Loucy (cell line): ENCODE results near the gene ZNF644.
"Not testable (repeated sequence)": the region's sequence is repeated elsewhere in the genome, so short reads cannot be mapped to it uniquely, and the experiment has no call there.

Experiments used
- H2AFZ ChIP-seq: fragments of 200-600 bp; sonication (generic); 2 replicates; pipeline ENCODE4 v1.6.0; 2016; ENCODE audit warnings: antibody characterized with exemption, mild to moderate bottlenecking, low read length, moderate library complexity
- H3F3A ChIP-seq: fragments of 200-600 bp; 2 replicates; pipeline ENCODE4 v1.6.0; 2016; ENCODE audit warnings: antibody characterized with exemption, low read depth, mild to moderate bottlenecking
- H3K27me3 ChIP-seq: fragments of 200-600 bp; sonication (generic); 2 replicates; pipeline ENCODE4 v1.6.1; 2014; ENCODE audit warnings: low read length, mild to moderate bottlenecking; ENCODE audit not compliant: insufficient read depth, poor library complexity, severe bottlenecking
- H3K36me3 ChIP-seq: fragments of 200-600 bp; sonication (generic); 2 replicates; pipeline ENCODE4 v1.6.1; 2016; ENCODE audit warnings: low read length; ENCODE audit not compliant: insufficient read depth
- H3K4me1 ChIP-seq: fragments of 200-600 bp; sonication (generic); 2 replicates; pipeline ENCODE4 v1.5.1; 2014; ENCODE audit warnings: low read length, mild to moderate bottlenecking; ENCODE audit not compliant: insufficient read depth, poor library complexity, severe bottlenecking
- H3K4me2 ChIP-seq: fragments of 200-600 bp; sonication (generic); 2 replicates; pipeline ENCODE4 v1.6.0; 2014; ENCODE audit warnings: antibody characterized with exemption, low read length, low read depth, mild to moderate bottlenecking; ENCODE audit not compliant: poor library complexity, severe bottlenecking
- H3K4me3 ChIP-seq: fragments of 200-600 bp; sonication (generic); 2 replicates; pipeline ENCODE4 v1.5.1; 2014; ENCODE audit warnings: low read length, mild to moderate bottlenecking, mixed read lengths; ENCODE audit not compliant: poor library complexity, severe bottlenecking
- H3K79me2 ChIP-seq: fragments of 200-600 bp; sonication (generic); 2 replicates; pipeline ENCODE4 v1.6.1; 2014; ENCODE audit warnings: low read length; ENCODE audit not compliant: insufficient read depth
- H3K9ac ChIP-seq: fragments of 200-600 bp; sonication (generic); 2 replicates; pipeline ENCODE4 v1.6.0; 2014; ENCODE audit warnings: mild to moderate bottlenecking, low read depth, low read length, moderate library complexity; ENCODE audit not compliant: poor library complexity, severe bottlenecking
- H3K9me2 ChIP-seq: fragments of 200-600 bp; sonication (generic); replicated peaks from 2 replicates; pipeline ENCODE4 v1.6.1; 2016; ENCODE audit warnings: low read depth, low read length, mixed read lengths
- H3K9me3 ChIP-seq: fragments of 200-600 bp; sonication (generic); 2 replicates; pipeline ENCODE4 v1.6.1; 2014; ENCODE audit warnings: mild to moderate bottlenecking, antibody characterized with exemption, low read length, low read depth; ENCODE audit not compliant: insufficient read depth
- H4K20me1 ChIP-seq: fragments of 200-600 bp; sonication (generic); 2 replicates; pipeline ENCODE4 v1.6.0; 2014; ENCODE audit warnings: antibody characterized with exemption, low read length, mild to moderate bottlenecking; ENCODE audit not compliant: insufficient read depth, poor library complexity, severe bottlenecking
- EZH2phosphoT487 ChIP-seq: fragments of 200-600 bp; IDR thresholded peaks from 2 replicates; pipeline ENCODE4 v1.6.1; 2018; ENCODE audit warnings: antibody characterized with exemption, mild to moderate bottlenecking, moderate library complexity, borderline replicate concordance
- TF ChIP-seq, protein P1 (sequence below): fragments of 200-600 bp; sonication (generic); conservative IDR thresholded peaks from 2 replicates; pipeline ENCODE4 v1.5.1; 2014; ENCODE audit warnings: mild to moderate bottlenecking, antibody characterized with exemption, low read length

ZNF644 gene

DNA sequence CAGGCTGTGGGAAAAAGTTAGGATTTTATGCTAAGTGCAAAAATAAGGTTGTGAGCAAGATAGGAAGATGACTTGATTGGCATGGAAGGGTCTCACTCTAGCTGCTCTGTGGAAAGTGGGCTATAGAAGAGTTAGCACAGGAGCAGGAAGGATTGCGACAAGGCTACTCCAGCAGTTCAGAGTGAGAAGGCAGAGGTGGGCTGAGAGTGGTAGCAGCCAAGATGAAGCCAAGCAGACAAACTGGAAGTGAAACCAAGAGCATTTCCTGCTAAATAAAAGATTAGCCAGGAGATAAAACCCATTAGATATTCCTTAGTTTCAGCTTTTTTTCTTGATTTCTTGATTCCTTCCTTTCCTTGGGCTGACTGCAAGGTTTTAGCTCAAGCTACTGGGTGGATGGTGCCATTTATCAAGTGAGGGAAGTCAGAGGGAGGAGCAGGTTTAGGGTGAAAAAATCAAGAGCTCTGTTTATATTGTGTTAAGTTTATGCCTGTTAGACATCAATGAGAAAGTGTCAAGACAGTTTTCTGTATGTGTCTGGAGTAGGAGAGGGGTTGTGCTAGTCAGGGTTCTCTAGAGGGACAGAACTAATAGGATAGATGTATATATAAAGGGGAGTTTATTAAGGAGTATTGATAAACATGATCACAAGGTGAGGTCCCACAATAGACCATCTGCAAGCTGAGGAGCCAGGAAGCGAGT, 33.1 kb upstream of the ZNF644 start:
- H3K36me3 ChIP-seq: no peaks in the 10 kb centered on the region
- TF ChIP-seq, protein P1, sequence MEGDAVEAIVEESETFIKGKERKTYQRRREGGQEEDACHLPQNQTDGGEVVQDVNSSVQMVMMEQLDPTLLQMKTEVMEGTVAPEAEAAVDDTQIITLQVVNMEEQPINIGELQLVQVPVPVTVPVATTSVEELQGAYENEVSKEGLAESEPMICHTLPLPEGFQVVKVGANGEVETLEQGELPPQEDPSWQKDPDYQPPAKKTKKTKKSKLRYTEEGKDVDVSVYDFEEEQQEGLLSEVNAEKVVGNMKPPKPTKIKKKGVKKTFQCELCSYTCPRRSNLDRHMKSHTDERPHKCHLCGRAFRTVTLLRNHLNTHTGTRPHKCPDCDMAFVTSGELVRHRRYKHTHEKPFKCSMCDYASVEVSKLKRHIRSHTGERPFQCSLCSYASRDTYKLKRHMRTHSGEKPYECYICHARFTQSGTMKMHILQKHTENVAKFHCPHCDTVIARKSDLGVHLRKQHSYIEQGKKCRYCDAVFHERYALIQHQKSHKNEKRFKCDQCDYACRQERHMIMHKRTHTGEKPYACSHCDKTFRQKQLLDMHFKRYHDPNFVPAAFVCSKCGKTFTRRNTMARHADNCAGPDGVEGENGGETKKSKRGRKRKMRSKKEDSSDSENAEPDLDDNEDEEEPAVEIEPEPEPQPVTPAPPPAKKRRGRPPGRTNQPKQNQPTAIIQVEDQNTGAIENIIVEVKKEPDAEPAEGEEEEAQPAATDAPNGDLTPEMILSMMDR: no peak
- TF ChIP-seq EZH2phosphoT487: no peak
- no peak overlapping the region for H3K9ac ChIP-seq
- H3K9me2 ChIP-seq: no peaks in the 10 kb centered on the region
- no peaks in the 10 kb centered on the region for H3K9me3 ChIP-seq
- no peaks in the 10 kb centered on the region for H3K4me1 ChIP-seq
- no peaks in the 10 kb centered on the region for H3F3A ChIP-seq
- peak overlapping the region; percentile 6 for H3K4me3 ChIP-seq
- H3K27me3 ChIP-seq: no peaks in the 10 kb centered on the region
- H4K20me1 ChIP-seq: no peaks in the 10 kb centered on the region
- peak overlapping the region; percentile 69 for H2AFZ ChIP-seq
- no peaks in the 10 kb centered on the region for H3K79me2 ChIP-seq
- peak overlapping the region; percentile 44 for H3K4me2 ChIP-seq

DNA sequence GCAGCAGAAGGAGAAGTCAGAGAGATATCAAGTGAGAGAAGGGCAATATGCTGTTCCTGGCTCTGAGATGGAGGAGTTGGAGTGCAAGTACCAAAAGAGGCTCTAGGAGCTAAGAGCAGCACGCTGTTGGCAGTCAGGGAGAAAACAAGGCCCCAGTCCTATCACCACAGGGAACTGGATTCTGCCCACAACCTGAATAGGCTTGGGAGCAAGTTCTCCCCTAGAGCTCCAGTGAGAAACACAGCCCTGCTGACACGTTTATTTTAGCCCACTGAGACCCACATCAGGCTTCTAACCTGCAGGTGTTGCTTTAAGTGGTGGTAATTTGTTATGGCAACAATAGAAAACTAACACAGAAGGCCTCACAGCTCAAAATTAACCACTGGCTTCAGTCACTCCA, 31.8 kb upstream of the ZNF644 start:
- Histone ChIP-seq H2AFZ (no peak overlapping the region), H3K4me3 (no peak overlapping the region), H3K9ac (no peak overlapping the region), H4K20me1 (no peaks in the 10 kb centered on the region), H3K9me3 (no peaks in the 10 kb centered on the region), H3K4me1 (no peaks in the 10 kb centered on the region), H3F3A (no peaks in the 10 kb centered on the region), H3K9me2 (no peaks in the 10 kb centered on the region), H3K4me2 (no peak overlapping the region), H3K36me3 (no peaks in the 10 kb centered on the region), H3K27me3 (no peaks in the 10 kb centered on the region), H3K79me2 (no peaks in the 10 kb centered on the region)
- TF ChIP-seq, protein P1: no peak
- TF ChIP-seq EZH2phosphoT487: no peak

DNA sequence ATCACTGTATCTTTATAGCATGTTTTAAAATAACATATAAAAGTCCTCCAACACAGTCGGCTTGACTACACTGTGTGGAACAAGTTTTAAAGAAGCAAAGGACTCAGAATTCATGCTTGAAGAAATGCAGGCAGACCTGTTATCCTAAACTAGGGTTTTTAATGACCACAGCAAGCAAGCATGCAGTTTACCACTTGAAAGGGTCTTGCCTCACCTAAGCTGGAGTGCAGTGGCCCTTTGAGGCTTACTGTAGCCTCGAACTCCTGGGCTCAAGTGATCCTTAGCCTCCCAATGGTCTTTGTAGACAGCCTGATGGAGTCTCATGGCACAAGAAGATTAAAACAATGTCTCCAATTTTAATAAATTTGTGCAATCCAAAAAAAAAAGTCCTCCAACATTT, 27.7 kb upstream of the ZNF644 start:
- H2AFZ ChIP-seq, H3K36me3 ChIP-seq, H3K9ac ChIP-seq, H3K9me2 ChIP-seq, H3K27me3 ChIP-seq, H3K9me3 ChIP-seq, H3K4me1 ChIP-seq, H3F3A ChIP-seq, H3K79me2 ChIP-seq, H3K4me3 ChIP-seq, H3K4me2 ChIP-seq, H4K20me1 ChIP-seq: not testable (repeated sequence)

DNA sequence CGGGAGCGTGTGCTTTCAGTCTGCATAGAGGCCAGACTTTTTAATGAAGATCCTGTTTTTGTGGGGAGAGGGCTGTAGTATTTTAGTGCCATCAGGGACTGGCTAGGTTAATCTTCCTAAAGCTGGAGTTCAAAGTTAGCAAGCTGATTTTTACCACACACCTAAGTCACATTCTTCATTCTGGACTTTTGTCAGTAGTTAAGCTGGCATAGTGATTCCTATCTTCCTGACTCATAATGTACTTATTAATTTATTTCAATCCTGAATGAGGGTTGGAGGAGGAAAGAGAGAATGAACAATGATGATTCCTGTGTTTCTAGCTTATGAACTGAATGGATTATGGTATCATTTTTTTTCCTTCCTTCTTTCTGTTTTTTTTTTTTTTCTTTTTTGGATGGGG, 24.9 kb upstream of the ZNF644 start:
- TF ChIP-seq, protein P1: no peak
- no peak for TF ChIP-seq EZH2phosphoT487
- Histone ChIP-seq H3K9ac (no peak overlapping the region), H3K27me3 (no peaks in the 10 kb centered on the region), H4K20me1 (no peaks in the 10 kb centered on the region), H3K9me2 (no peaks in the 10 kb centered on the region), H3K4me3 (no peak overlapping the region), H3F3A (no peaks in the 10 kb centered on the region), H3K9me3 (no peaks in the 10 kb centered on the region), H3K4me2 (no peak overlapping the region), H2AFZ (no peak overlapping the region), H3K4me1 (no peaks in the 10 kb centered on the region), H3K79me2 (no peaks in the 10 kb centered on the region), H3K36me3 (no peaks in the 10 kb centered on the region)
